AG10803 (cell line): ENCODE results near the gene EDAR.
A peak's percentile ranks its signal among the peaks of the same experiment; 100 is the strongest.

Source experiments
- DNase-seq: peaks from one replicate; pipeline ENCODE4 v3.0.0; 2010; ENCODE audit warnings: low read depth
- H3K4me3 ChIP-seq: 2 replicates; pipeline ENCODE4 v1.5.1; 2011; ENCODE audit warnings: mild to moderate bottlenecking, low read length, control low read depth
- TF ChIP-seq, protein P1 (sequence below): conservative IDR thresholded peaks from 2 replicates; pipeline ENCODE4 v1.5.1; 2011; ENCODE audit warnings: mild to moderate bottlenecking, low read length, control low read depth, inconsistent platforms

The EDAR gene

GRCh38 chr2:108988796-108989713, at the start of gene EDAR:
Gene EDAR (minus strand): TSS chr2:108989220. CDS start chr2:108931014, 58,206 bp downstream.
- TF ChIP-seq, protein P1, sequence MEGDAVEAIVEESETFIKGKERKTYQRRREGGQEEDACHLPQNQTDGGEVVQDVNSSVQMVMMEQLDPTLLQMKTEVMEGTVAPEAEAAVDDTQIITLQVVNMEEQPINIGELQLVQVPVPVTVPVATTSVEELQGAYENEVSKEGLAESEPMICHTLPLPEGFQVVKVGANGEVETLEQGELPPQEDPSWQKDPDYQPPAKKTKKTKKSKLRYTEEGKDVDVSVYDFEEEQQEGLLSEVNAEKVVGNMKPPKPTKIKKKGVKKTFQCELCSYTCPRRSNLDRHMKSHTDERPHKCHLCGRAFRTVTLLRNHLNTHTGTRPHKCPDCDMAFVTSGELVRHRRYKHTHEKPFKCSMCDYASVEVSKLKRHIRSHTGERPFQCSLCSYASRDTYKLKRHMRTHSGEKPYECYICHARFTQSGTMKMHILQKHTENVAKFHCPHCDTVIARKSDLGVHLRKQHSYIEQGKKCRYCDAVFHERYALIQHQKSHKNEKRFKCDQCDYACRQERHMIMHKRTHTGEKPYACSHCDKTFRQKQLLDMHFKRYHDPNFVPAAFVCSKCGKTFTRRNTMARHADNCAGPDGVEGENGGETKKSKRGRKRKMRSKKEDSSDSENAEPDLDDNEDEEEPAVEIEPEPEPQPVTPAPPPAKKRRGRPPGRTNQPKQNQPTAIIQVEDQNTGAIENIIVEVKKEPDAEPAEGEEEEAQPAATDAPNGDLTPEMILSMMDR: 0 out of 2 replicates have a peak, but pooled peaks have one; percentile 11
- no peak within 1 kb of the TSS for H3K4me3 ChIP-seq
- DNase-seq: no peak

DNA sequence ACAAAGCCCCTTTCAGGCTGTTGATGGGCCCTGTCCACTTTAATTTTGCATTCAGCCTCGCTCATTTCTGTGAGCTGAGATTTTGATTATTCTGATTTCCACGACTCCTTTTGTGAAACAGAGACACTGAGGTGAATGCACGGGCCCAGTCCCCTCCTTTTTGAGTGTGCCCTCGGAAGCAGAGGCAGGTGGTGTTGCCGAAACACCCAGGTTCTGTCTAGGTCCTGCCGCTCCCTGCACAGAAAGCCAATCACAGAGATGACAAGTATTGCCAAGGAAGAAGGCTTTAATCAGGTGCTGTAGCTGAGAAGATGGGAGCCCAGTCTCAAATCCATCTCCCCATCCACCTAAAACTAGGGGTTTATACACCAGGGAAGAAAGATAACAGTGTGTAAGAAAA, 44.2 kb upstream of the EDAR start:
- no peak overlapping the region for H3K4me3 ChIP-seq
- no peak for DNase-seq
- TF ChIP-seq, protein P1: no peak

DNA sequence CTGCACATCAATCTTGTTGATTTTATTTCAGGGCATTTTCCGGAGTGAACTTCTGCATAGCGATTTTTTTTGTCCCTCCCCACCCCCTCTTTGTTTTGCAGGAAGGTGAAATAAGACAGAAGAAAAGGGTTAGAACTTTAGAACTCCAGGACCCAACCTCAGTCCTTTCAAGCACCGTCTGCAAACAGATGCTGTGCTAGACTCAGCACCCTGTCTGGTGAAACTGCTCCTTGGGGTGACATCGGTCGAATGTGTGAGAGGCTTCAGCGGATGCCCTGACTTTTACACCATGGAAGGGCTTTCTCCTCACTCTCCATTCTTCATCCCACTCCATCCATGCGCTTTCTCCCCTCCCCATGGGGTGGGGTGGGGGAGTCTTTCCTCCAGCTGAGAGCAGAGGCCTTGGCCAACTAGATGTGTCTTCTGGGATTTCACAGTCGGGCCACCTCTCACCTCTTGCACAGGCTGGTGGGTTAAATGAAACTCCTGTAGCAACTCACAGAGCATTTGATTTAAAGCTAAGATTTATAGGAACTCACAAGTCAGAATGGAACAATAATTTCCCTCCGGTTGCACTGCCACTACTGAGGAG, 43.3 kb upstream of the EDAR start:
- no peak for DNase-seq

DNA sequence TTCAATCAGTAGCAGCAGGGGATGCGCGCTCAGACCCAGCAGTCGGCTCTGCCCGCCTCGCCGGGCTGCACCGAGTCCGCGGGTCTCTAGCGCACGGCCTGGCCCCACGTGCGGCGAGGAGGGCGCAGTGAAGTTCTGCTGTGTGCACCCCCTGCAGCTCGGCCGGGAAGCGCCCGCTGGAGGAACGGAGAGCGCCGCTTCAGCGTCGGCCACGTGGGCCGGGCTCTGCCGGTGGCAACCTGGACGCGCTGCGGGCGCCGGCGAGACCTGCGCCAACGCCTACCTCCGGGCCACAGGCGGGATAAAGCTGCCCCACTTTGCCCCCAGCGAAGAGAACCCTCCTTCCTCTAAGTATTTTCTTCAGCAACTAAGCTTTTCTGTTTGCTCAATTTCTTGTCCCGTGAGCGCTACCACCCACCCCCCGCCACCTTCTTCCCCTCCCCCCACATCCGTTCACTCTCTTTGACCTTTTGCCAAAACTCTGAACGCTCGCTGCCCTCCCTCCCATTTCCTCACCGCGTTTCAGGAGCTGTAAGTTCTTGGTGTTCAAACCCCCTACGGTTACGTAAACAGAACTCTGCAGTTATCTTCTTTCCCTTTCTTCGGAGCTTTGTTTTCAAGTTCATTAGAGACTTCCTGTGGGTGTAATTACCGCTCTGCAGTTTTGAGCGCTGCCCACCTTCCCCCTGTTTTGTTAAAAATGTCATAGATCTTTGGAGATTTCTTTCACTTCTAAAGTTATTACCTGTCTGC, 42.6 kb upstream of the EDAR start:
- peak overlapping the region; percentile 14 for H3K4me3 ChIP-seq

More for the DNA sequence above, 43.3 kb upstream of the EDAR start:
- no peak overlapping the region; the same call in 1 of the 2 replicates for H3K4me3 ChIP-seq
- TF ChIP-seq, protein P1: no peak

GRCh38 chr2:109030870-109031475, 42.0 kb upstream of the EDAR start:
- H3K4me3 ChIP-seq: no peak overlapping the region
- TF ChIP-seq, protein P1: no peak
- no peak for DNase-seq

More for the DNA sequence above, 42.6 kb upstream of the EDAR start:
- TF ChIP-seq, protein P1: no peak
- peak; percentile 16 for DNase-seq

- TF ChIP-seq, protein P1: no peak
These were observed 40.6 kb upstream of the EDAR start for GRCh38 chr2:109029490-109030201.

More at GRCh38 chr2:109029490-109030201, 40.6 kb upstream of the EDAR start:
- no peak overlapping the region for H3K4me3 ChIP-seq
- no peak for DNase-seq
